SK-N-SH (cell line): ENCODE results near the gene ASTN2.

ENCODE experiments used
- CTCF ChIP-seq: fragments of 200-600 bp; sonication (generic); IDR thresholded peaks from 2 replicates; pipeline ENCODE4 v1.6.1; 2017; ENCODE audit warnings: antibody characterized with exemption, mild to moderate bottlenecking, moderate library complexity
- EP300 ChIP-seq, 2 experiments: IDR thresholded peaks; 2 replicates each; pipeline versions ENCODE4 v1.4.0 to v1.6.1; 2012; ENCODE audit warnings: borderline replicate concordance in 1 of 2, low read depth in 1 of 2, low read length in 1 of 2
- EZH2phosphoT487 ChIP-seq: fragments of 200-600 bp; sonication (generic); IDR thresholded peaks from 2 replicates; pipeline ENCODE4 v1.6.1; 2017; ENCODE audit warnings: low read depth, mixed run types, mild to moderate bottlenecking, antibody characterized with exemption, moderate library complexity, borderline replicate concordance
- JUND ChIP-seq: IDR thresholded peaks from 2 replicates; pipeline ENCODE4 v1.4.0; 2012
- POLR2AphosphoS5 ChIP-seq: IDR thresholded peaks from 2 replicates; pipeline ENCODE4 v1.6.1; 2012; ENCODE audit warnings: low read depth, low read length
- TAF1 ChIP-seq: IDR thresholded peaks from 2 replicates; pipeline ENCODE4 v1.6.1; 2012; ENCODE audit warnings: low read depth, mild to moderate bottlenecking, low read length, moderate library complexity, borderline replicate concordance
- YY1 ChIP-seq: IDR thresholded peaks from 2 replicates; pipeline ENCODE4 v1.4.0; 2012; ENCODE audit warnings: low read depth, mild to moderate bottlenecking

GRCh38 chr9:116868201-116868600, 546.7 kb downstream of the ASTN2 start:
- TF ChIP-seq EZH2phosphoT487 (no peak), POLR2AphosphoS5 (no peak), CTCF (no peak), YY1 (no peak), JUND (no peak), EP300 (IDR thresholded peaks at IDR 0.05; ENCODE audit: borderline replicate concordance in 1 of 2, low read depth in 1 of 2, low read length in 1 of 2) (no peak), TAF1 (no peak)
